CMK (cell line): Measurements from ENCODE around the gene CHMP4B.

Experiments
- DNase-seq: peaks from one replicate; pipeline ENCODE4 v3.0.0-alpha.2; 2010; ENCODE audit warnings: low read depth

The CHMP4B gene

DNA sequence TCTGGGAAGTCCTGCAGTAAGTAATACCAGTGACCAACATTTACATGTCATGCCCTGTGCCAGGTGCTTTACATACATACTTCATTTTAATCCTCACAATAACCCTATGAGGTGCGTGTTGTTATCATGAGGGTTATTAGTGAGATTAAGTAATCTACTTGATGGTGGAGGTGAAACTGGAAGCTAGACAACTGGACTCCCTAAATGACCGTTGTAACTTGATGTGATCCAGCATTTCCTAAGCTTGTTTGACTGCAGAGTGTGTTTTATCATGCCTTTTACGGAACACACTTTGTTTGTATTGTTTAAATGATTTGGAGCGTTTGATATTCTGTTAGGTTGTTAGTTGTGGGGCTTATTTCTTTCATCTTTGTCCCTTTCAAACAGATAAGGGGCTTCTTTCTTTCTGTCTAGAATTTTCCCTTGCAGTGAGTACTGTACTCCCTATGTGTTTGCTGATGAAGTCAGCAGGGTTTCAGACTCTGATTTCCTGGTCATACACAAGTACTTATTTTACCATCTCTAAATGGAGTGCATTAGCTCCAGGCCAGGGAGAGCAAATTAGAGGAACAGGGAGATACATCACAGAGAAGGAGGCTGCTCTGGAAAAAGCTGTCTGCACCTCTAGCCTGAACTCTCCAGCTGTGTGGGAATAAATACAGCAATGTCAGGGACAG, 29.7 kb downstream of the CHMP4B start:
- no peak for DNase-seq

DNA sequence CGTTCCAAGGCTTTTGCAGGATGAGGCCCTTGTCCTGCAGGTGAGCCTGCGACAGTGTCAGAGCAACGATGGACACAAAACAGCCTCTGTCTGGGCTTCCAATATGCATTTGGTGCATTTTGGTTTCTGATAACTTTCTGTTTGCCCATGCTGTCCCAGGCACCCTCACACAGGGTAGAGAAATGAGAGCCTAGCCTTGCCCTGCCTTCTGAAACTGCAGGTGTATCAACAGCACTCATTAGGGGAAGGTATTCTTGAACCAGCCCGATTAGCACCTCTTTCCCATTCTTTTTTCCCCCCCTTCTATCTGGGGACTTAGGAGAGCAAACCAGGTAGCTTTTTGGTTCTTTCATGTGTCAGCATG, 30.3 kb downstream of the CHMP4B start:
- DNase-seq = no peak

GRCh38 chr20:33842346-33842745, 31.2 kb downstream of the CHMP4B start:
- no peak for DNase-seq

DNA sequence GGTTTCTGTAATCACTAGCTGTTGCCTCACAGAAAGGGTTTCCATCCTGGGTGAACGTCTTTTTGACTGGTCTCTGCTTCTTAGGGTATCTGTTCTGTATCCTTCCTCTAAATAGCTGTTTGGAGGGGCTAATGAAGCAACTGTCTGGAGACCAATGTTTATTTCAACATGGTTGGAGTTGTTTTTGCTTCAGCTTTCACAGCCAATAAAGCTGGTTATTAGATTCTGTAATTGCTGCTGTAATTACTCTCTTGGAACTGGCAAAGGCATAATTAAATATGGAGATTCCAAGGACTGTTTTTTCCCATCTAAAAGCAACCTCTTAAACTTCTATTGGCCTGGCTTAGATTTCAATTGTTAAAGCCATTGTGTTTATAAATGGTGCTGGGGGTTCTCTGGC, 31.9 kb downstream of the CHMP4B start:
- DNase-seq = no peak

DNA sequence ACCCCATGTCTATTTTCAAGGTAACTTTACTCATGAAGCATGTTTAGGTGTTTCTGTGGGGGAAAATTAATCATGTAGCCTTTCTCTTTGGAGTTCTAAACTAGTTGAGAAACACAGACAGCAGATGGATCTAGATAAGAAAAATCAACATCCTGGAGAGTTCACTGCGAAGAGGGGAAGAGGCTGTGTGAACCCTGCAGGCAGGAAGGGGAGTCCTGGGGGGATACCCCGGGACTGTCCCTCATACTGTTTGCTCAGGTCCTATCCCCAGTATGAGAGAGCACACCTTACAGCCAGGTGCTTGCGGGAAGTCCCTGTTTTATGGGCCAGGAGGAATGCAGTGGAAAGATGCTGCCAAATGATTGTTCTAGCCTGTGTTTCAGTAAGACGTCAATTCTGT, 32.7 kb downstream of the CHMP4B start:
- no peak for DNase-seq

GRCh38 chr20:33846291-33846935, 35.3 kb downstream of the CHMP4B start:
- no peak for DNase-seq

- no peak for DNase-seq
Measured at GRCh38 chr20:33847006-33847405, 35.9 kb downstream of the CHMP4B start.

DNA sequence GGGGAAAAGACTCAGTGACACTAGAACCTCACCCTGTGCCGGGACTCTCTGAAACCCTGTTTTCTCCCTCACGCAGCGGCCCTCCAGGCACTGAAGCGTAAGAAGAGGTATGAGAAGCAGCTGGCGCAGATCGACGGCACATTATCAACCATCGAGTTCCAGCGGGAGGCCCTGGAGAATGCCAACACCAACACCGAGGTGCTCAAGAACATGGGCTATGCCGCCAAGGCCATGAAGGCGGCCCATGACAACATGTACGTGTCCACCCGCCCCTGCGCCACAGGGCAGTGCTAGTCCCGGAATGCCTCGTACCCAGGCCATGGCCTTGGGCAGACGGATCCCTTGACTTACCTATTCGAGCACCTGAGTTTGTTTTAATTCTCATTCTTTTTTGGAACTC, 37.2 kb downstream of the CHMP4B start:
- DNase-seq = no peak

DNA sequence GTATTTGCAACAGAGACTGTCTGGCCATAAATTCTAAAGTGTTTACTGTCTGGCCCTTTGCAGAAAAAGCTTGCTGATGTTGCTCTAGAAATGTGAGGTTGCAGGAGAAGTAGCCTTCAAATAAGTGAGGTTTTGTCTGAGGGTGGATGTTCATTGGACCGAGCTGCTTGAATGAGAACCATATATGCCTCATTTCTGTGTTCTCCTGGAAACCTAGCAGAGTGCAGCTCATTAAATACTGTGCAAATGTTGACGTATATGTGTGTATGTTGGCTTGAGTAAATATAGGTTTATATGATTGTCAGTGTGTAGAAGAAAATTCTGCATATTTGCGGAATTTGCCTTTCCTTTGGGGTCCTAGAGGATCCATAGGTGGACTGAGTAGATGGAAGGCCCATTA, 39.0 kb downstream of the CHMP4B start:
- DNase-seq = no peak

- DNase-seq = no peak
Measured at GRCh38 chr20:33851842-33852466, 40.8 kb downstream of the CHMP4B start.

- DNase-seq = no peak
Measured at GRCh38 chr20:33852626-33853506, 41.7 kb downstream of the CHMP4B start.

DNA sequence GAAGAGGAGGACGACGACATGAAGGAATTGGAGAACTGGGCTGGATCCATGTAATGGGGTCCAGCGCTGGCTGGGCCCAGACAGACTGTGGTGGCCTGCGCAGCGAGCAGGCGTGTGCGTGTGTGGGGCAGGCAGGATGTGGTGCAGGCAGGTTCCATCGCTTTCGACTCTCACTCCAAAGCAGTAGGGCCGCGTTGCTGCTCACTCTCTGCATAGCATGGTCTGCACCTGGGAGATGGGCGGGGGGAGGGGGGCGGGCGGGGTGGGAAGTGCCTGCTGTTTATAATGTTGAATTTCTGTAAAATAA, 42.3 kb downstream of the CHMP4B start:
- DNase-seq = no peak

DNA sequence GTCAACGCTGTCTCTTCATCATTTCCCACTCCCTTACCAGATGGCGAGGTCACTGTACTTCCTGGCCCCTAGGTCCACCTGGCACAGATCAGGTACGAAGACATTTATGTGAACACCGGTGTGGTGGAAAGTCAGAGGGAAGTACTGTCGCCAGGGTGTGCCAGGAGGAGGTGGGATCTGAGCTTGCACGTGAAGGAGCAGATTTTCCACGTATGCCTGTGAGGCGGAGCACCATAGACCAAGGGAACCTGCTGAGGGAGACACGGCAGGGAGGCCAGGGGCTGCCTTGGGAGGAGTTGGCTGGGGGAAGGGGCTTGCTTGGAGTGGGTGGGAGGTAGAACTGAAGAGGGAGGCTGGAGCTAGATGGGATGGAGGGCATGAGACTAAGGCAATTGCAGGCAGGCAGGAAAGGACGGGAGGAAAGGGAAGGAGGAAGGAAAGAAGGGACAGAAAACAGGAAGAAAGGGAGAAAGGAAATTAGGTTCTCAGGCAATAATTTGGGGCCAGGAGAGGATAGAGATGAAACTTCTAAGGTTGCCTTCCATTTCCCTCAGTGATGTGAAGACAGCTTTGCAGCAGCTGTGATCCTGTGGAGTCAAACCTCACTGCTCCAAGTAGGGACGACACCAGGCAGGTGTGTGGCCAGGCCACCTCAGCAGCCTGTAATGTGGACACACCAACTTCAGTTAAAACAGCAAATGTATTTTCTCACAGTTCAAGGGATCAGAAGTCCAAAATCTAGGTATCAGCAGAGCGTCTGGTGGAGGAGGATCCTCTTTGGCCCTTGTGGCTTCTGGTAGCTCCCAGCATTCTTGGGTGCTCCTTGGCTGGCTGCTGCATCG, 46.8 kb downstream of the CHMP4B start:
- no peak for DNase-seq

- no peak for DNase-seq
Measured at GRCh38 chr20:33858666-33859065, 47.5 kb downstream of the CHMP4B start.

DNA sequence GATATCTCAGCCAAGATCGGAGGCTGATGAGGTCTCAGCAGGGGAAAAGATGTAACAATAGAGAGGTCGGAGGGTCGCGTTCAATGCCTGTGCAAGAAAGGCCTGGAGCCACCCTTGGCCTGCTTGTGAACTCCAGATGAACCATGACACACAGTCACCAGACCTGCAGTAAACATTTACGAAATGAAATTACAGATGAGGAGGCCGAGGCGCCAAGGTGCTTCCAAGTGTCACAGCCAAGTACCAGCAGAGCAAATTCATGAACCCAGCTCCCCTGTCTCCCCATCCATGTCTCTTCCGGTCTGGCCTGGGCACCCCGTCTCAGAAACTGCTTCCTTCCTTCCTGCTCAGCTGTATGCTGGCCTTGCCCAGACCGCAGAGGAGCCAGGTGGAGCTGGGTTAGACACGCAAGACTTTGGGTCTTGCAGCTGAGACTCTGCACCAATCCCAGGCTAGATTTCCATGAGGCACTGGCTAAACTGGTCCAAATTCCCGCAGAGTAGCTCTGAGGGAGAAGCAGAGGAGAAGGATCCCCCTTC, 48.1 kb downstream of the CHMP4B start:
- peak; percentile 33 for DNase-seq

DNA sequence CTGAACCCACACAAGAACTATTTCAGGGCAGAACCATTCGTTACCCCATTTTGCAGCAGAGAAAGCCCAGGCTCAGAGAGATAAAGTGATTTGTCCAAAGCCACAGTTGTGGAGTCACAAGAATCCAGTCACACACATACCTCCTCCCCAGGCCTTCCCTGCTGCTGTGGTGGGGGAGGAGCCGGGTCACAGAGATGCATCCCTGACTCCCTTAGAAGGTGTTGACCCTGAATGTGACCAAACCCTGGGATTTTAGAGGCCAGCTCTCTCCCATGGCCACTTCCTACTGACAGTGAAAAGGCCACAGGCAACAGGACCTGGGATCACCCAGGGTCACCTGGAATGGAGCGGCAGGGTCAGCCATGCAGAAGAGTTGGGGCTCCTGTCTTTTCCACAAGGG, 48.6 kb downstream of the CHMP4B start:
- no peak for DNase-seq

- DNase-seq = no peak
Measured at GRCh38 chr20:33861458-33861857, 50.3 kb downstream of the CHMP4B start.

- DNase-seq = no peak
Measured at GRCh38 chr20:33862709-33863403, 51.7 kb downstream of the CHMP4B start.

DNA sequence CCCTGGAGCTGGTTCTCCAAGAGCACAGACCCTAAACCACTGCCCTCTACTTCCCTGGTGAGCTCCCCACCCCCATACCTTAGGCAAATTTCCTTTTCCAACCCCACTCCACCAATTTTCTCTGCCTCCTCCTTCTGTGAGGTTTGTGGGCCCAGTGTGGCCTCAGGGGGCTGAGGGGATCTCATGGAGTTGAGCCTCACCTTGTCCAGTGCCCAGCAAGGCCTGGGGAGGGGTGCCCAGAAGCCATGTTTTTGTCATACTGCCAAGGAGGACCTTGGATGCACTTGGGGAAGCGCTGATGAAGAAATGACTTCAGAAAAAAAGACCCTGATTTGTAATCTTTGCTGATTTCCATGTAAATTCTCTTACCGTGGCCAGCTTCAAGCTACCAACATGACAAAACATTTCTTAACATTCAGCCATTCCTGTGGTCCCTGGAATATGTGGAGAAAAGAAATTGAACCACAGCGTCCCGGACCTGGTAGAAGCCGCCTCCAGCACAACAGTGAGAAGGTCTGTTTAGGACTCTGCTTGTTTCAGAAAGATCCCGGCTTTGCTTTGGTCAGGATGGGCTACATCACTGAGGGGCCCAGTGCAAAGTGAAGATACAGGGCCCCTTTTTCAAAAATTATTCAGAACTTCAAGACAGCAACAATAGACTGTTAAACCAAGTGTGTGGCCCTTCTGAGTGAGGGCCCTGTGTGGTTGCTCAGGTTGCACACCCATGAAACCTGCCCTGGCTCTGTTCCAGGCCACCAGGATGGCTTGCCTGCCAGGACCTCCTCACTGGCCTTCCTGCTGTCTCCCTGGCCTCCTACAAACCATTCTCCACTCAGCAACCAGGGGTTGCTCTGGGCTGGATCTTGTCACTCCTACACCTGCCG, 52.5 kb downstream of the CHMP4B start:
- DNase-seq = no peak
